Gastroesophageal sphincter (tissue), 4 donors: ENCODE data around the gene TMEM266. TPM values are rescaled to one million over a fixed set of nuclear protein-coding genes. Genes with fewer than 3 reads are reported as not detected.
A peak's percentile ranks its signal among the peaks of the same experiment; 100 is the strongest.

Source experiments
- ATAC-seq: fragments of 150-250 bp; one replicate; pipeline ENCODE4 v1.9.1; 2016; ENCODE audit warnings: mild to moderate bottlenecking, moderate library complexity
- H3K27ac ChIP-seq, 4 donors: fragments of 200-600 bp; sonication (generic) in 3 of 4; 1 replicate in 3 of 4; 2 replicates in 1 of 4; pipeline ENCODE4 v1.5.1; 2016 to 2019
- H3K27me3 ChIP-seq: fragments of 200-600 bp; sonication (generic); one replicate; pipeline ENCODE4 v1.5.1; 2019
- H3K36me3 ChIP-seq, 2 donors: fragments of 200-600 bp; sonication (generic); one replicate each; pipeline ENCODE4 v1.5.1; 2019; ENCODE audit warnings: control low read depth in 1 of 2
- H3K4me1 ChIP-seq, 3 donors: fragments of 200-600 bp; sonication (generic); 1 replicate in 2 of 3; 2 replicates in 1 of 3; pipeline ENCODE4 v1.5.1; 2016 to 2019; ENCODE audit warnings: control low read depth in 2 of 3
- H3K4me3 ChIP-seq, 2 donors: fragments of 200-600 bp; sonication (generic); one replicate each; pipeline ENCODE4 v1.5.1; 2019; ENCODE audit warnings: mild to moderate bottlenecking in 1 of 2, moderate library complexity in 1 of 2
- H3K9me3 ChIP-seq, 3 donors: fragments of 200-600 bp; sonication (generic); one replicate each; pipeline ENCODE4 v1.5.1; 2017 to 2019; ENCODE audit warnings: control low read depth in 2 of 3
- CTCF ChIP-seq, 4 experiments: fragments of 200-600 bp in 2 of 4; fragments of 450-650 bp in 2 of 4; sonication (generic) in 1 of 4; IDR thresholded peaks; one replicate each; pipeline ENCODE4 v1.5.1; 2017 to 2019; ENCODE audit warnings: antibody characterized with exemption in 4 of 4, mild to moderate bottlenecking in 2 of 4, moderate library complexity in 2 of 4
- EP300 ChIP-seq: sonication (generic); formaldehyde crosslinking; IDR thresholded peaks from one replicate; pipeline ENCODE4 v1.6.1; 2017; ENCODE audit warnings: antibody characterized with exemption, mild to moderate bottlenecking
- POLR2A ChIP-seq, 2 donors: fragments of 450-650 bp; IDR thresholded peaks; one replicate each; pipeline ENCODE4 v1.6.1; 2017; ENCODE audit warnings: antibody characterized with exemption in 2 of 2, mild to moderate bottlenecking in 2 of 2, moderate library complexity in 1 of 2
- POLR2AphosphoS5 ChIP-seq: sonication (generic); formaldehyde crosslinking; IDR thresholded peaks from one replicate; pipeline ENCODE4 v1.6.1; 2017; ENCODE audit warnings: antibody characterized with exemption
- whole genome bisulfite sequencing, 2 donors: methylation state at CpG; one replicate each; pipeline ENCODE4 v1.1.5; 2018; ENCODE audit warnings: low coverage in 1 of 2; 5-methylcytosine and 5-hydroxymethylcytosine counted together
- total RNA-seq, 4 donors: library from RNA; depleted of rRNA; stranded (reverse); fragments of >200 nt; gene quantifications; one replicate each; pipeline ENCODE4 v1.1.0, GENCODE V29; 2016

TMEM266 gene
- total RNA-seq, 4 donors from 2014 or later = 0.77 TPM; not detected in 3

GRCh38 chr15:76204916-76205460 is 145.2 kb downstream of the TMEM266 start:
- H3K27me3 ChIP-seq = no peaks in the 10 kb centered on the region
- no peak overlapping the region for H3K27ac ChIP-seq
- TF ChIP-seq EP300 (no peak), POLR2AphosphoS5 (no peak), CTCF (IDR thresholded peaks at IDR 0.05) (no peak), POLR2A (IDR thresholded peaks at IDR 0.05) (no peak)
- no peak for ATAC-seq
- 86 to 89% methylated on average over 3 to 9 of the region's 11 CpGs for WGBS, 2 donors
- no peak overlapping the region for H3K4me3 ChIP-seq
- H3K9me3 ChIP-seq = no peaks in the 10 kb centered on the region
- peaks cover 0 to 15% (median 0%) of the 10 kb centered on the region in 3 donors for H3K4me1 ChIP-seq
- peaks cover 0 to 37% of the 10 kb centered on the region in 2 donors for H3K36me3 ChIP-seq

GRCh38 chr15:76206325-76206976 is 146.7 kb downstream of the TMEM266 start:
- Histone ChIP-seq H3K4me1 (peaks cover 0 to 6% (median 0%) of the 10 kb centered on the region in 3 donors), H3K4me3 (no peak overlapping the region), H3K9me3 (no peaks in the 10 kb centered on the region), H3K36me3 (peaks cover 0 to 52% of the 10 kb centered on the region in 2 donors), H3K27me3 (no peaks in the 10 kb centered on the region), H3K27ac (no peak overlapping the region)
- 13% methylated on average over 4 of the region's 4 CpGs; no CpG with 5 or more reads in 1 of the 2 donors for WGBS, 2 donors
- ATAC-seq = no peak
- TF ChIP-seq POLR2AphosphoS5 = peak; percentile 35
- TF ChIP-seq EP300 = no peak

GRCh38 chr15:76208084-76208785 is 148.4 kb downstream of the TMEM266 start:
- ATAC-seq = no peak
- Histone ChIP-seq H3K4me3 (no peak overlapping the region), H3K27me3 (no peaks in the 10 kb centered on the region), H3K9me3 (no peaks in the 10 kb centered on the region), H3K4me1 (peaks cover 0 to 6% (median 0%) of the 10 kb centered on the region in 3 donors), H3K36me3 (peaks cover 0 to 69% of the 10 kb centered on the region in 2 donors), H3K27ac (no peak overlapping the region)
- WGBS, 2 donors = 84 to 97% methylated on average over 3 to 4 of the region's 8 CpGs
- TF ChIP-seq EP300 (no peak), CTCF (IDR thresholded peaks at IDR 0.05) (no peak), POLR2AphosphoS5 (no peak), POLR2A (IDR thresholded peaks at IDR 0.05) (no peak)

GRCh38 chr15:76208786-76209424 is 149.1 kb downstream of the TMEM266 start:
- Histone ChIP-seq H3K36me3 (peaks cover 0 to 69% of the 10 kb centered on the region in 2 donors), H3K27me3 (no peaks in the 10 kb centered on the region), H3K4me3 (no peak overlapping the region), H3K9me3 (no peaks in the 10 kb centered on the region), H3K4me1 (peaks cover 0 to 6% (median 0%) of the 10 kb centered on the region in 3 donors), H3K27ac (no peak overlapping the region)
- TF ChIP-seq EP300 = no peak
- no peak for TF ChIP-seq CTCF (IDR thresholded peaks at IDR 0.05)
- no peak for TF ChIP-seq POLR2AphosphoS5
- TF ChIP-seq POLR2A (IDR thresholded peaks at IDR 0.05) = no peak
- WGBS, 2 donors = no CpG with 5 or more reads among the region's 2 CpGs
- no peak for ATAC-seq

GRCh38 chr15:76209523-76209922 is 149.7 kb downstream of the TMEM266 start:
- Histone ChIP-seq H3K36me3 (peaks cover 0 to 69% of the 10 kb centered on the region in 2 donors), H3K4me1 (peaks cover 0 to 6% (median 0%) of the 10 kb centered on the region in 3 donors), H3K27ac (no peak overlapping the region), H3K4me3 (no peak overlapping the region), H3K9me3 (no peaks in the 10 kb centered on the region), H3K27me3 (no peaks in the 10 kb centered on the region)
- no peak for ATAC-seq
- no CpG with 5 or more reads among the region's 1 CpG for WGBS, 2 donors
- no peak for TF ChIP-seq POLR2A (IDR thresholded peaks at IDR 0.05)
